ENCODE measurements around the gene FN1. TPM values are rescaled to one million over a fixed set of nuclear protein-coding genes. Genes with fewer than 3 reads are reported as not detected.
"Not testable (repeated sequence)": the region's sequence is repeated elsewhere in the genome, so short reads cannot be mapped to it uniquely, and the experiment has no call there.

FN1 gene
- total and polyA plus RNA-seq, 12 donors = 44.6 to 322 (median 110) TPM

DNA sequence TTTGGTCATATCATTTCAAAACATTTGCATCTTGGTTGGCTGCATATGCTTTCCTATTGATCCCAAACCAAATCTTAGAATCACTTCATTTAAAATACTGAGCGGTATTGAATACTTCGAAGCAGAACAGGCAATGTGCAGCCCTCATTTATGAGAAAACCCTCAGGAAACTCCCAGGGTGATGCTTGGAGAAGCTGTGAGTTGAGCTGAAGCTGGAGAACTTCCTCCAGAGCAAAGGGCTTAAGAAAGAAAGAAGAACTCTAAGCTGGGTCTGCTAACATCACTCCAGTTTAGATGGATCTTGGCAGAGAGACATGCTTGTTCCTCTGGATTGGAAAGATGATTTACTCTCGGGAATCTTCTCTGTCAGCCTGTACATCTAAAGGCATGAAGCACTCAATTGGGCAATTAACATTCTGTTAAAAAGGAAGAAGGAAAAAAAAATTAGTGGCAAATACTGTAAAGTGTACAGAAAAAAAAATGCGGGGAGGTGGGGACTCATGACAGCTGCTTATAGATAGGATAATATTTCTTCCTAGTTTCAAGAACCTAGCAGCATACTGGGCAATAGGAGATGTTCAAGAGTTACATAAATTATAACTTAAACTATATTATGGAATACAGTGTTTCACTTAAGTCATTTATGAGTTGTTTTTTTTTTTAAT, 74.5 kb downstream of the FN1 start:
- peaks cover 0 to 6% of the 10 kb centered on the region in 2 donors for H3K36me3 ChIP-seq (replicated peaks in 1 of 2)
- intact Hi-C loops (cut with DNase I) = no loop called here

DNA sequence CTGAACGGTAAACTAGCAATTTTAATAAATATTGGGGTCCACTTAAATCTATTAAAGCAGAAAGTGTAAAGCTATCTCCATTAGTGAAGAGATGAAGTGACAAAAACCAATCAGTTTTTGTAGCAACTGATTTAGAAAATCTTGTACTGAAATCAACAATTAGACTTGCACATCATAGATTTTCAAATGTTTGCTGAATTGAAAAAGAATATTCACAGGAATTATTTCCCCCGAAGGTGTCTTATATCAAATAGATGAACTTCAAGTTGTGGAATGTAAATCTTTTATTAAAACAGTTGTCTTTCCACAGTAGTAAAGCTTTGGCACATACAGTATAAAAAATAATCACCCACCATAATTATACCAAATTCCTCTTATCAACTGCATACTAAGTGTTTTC, 75.3 kb downstream of the FN1 start:
- H3K4me3 ChIP-seq = no peak overlapping the region
- H3K36me3 ChIP-seq (replicated peaks in 1 of 2) = peaks cover 0 to 6% of the 10 kb centered on the region in 2 donors
- intact Hi-C loops (cut with DNase I) = no loop called here
- DNase-seq = no peak
- H3K4me1 ChIP-seq (replicated peaks in 1 of 2) = no peaks in the 10 kb centered on the region
- TF ChIP-seq POLR2A (IDR thresholded peaks at IDR 0.05) = no peak
- TF ChIP-seq, protein P1, sequence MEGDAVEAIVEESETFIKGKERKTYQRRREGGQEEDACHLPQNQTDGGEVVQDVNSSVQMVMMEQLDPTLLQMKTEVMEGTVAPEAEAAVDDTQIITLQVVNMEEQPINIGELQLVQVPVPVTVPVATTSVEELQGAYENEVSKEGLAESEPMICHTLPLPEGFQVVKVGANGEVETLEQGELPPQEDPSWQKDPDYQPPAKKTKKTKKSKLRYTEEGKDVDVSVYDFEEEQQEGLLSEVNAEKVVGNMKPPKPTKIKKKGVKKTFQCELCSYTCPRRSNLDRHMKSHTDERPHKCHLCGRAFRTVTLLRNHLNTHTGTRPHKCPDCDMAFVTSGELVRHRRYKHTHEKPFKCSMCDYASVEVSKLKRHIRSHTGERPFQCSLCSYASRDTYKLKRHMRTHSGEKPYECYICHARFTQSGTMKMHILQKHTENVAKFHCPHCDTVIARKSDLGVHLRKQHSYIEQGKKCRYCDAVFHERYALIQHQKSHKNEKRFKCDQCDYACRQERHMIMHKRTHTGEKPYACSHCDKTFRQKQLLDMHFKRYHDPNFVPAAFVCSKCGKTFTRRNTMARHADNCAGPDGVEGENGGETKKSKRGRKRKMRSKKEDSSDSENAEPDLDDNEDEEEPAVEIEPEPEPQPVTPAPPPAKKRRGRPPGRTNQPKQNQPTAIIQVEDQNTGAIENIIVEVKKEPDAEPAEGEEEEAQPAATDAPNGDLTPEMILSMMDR (IDR thresholded peaks at IDR 0.05) = no peak
- H3K27me3 ChIP-seq = no peaks in the 10 kb centered on the region
- H3K27ac ChIP-seq = no peak overlapping the region
- 89 to 95% (median 93%) methylated on average over 2 of the region's 2 CpGs for WGBS, 4 donors
- H3K9me3 ChIP-seq (replicated peaks in 1 of 3) = no peaks in the 10 kb centered on the region

More for the DNA sequence above, 74.5 kb downstream of the FN1 start:
- no peak for DNase-seq
- H3K4me3 ChIP-seq = no peak overlapping the region
- TF ChIP-seq, protein P1 (IDR thresholded peaks at IDR 0.05) = no peak
- TF ChIP-seq POLR2A (IDR thresholded peaks at IDR 0.05) = no peak
- no peaks in the 10 kb centered on the region for H3K9me3 ChIP-seq (replicated peaks in 1 of 3)
- no peaks in the 10 kb centered on the region for H3K27me3 ChIP-seq
- H3K27ac ChIP-seq = no peak overlapping the region
- H3K4me1 ChIP-seq (replicated peaks in 1 of 2) = no peaks in the 10 kb centered on the region
- WGBS, 4 donors = 87 to 94% (median 93%) methylated on average over 4 of the region's 4 CpGs

DNA sequence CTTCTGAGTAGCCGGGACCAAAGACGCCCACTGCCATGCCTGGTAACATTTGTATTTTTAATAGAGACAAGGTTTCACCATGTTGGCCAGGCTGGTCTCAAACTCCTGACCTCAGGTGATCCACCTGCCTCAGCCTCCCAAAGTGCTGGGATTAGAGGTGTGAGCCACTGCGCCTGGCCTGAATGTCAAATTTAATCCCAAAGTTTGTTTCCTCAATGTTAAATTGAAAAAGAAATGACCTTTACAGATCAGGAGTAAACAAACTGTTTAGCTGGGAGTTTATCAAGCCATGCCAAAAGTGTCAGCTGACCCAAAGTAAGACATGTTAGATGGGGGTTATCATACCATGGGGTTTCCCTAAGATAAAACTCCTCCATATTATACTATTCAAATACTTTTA, 75.8 kb downstream of the FN1 start:
- H3K27me3 ChIP-seq; DNase-seq; H3K4me1 ChIP-seq (replicated peaks in 1 of 2); H3K9me3 ChIP-seq (replicated peaks in 1 of 3); H3K36me3 ChIP-seq (replicated peaks in 1 of 2); H3K27ac ChIP-seq; H3K4me3 ChIP-seq; intact Hi-C loops (cut with DNase I): not testable (repeated sequence)
- 95 to 99% (median 97%) methylated on average over 3 of the region's 3 CpGs for WGBS, 4 donors

DNA sequence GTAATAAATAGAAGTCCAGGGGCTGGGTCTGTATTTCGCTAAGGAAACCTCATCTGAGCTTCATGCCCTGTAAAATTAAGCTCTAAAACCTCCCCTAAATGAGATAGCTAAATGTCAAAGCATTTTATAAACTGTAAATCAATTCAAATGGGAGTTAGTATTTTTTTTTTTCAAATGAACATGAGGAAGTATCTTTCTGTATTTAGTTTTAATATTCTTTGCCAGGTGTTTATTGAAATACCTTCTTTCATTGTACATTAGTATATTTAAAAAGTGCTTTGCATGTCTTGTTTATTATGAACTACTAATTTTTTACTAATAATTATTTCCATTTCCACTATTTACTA, 76.3 kb downstream of the FN1 start:
- no peaks in the 10 kb centered on the region for H3K27me3 ChIP-seq
- TF ChIP-seq, protein P1 (IDR thresholded peaks at IDR 0.05) = no peak
- TF ChIP-seq POLR2A (IDR thresholded peaks at IDR 0.05) = no peak
- 95 to 100% (median 99%) methylated on average over 1 of the region's 1 CpG for WGBS, 4 donors
- no peak for DNase-seq
- no peaks in the 10 kb centered on the region for H3K9me3 ChIP-seq (replicated peaks in 1 of 3)
- no peaks in the 10 kb centered on the region for H3K4me1 ChIP-seq (replicated peaks in 1 of 2)
- intact Hi-C loops (cut with DNase I) = no loop called here
- H3K36me3 ChIP-seq (replicated peaks in 1 of 2) = peaks cover 0 to 6% of the 10 kb centered on the region in 2 donors
- H3K4me3 ChIP-seq = no peak overlapping the region
- H3K27ac ChIP-seq = no peak overlapping the region

DNA sequence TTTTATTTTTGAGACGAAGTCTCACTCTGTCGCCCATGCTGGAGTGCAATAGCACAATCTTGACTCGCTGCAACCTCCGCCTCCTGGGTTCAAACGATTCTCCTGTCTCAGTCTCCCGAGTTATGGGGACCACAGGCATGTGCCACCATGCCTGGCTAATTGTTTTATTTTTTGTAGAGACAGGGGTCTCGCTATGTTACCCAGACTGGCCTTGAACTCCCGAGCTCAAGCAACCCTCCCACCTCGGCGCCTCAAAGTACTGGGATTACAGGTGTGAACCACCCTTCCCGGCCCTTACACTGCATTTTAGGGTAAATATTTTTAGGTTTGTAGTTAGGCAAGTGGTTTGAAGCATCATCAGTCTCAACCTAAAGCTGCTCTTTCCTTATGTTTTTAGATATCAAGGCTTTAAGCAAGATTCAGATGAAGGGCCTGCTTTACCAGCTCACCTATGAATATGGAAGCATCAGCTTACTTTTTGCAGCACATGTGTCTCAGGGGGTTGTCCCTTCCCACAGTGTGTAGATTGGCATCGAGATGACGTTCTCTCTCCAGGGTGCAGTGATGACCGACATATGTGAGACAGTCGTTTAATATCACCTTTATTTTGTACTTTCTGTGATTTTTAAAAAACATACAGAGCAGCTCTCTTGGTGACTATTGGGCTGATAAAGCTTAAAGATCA, 76.8 kb downstream of the FN1 start:
- WGBS, 4 donors = 91 to 97% (median 94%) methylated on average over 15 of the region's 15 CpGs
- no peaks in the 10 kb centered on the region for H3K4me1 ChIP-seq (replicated peaks in 1 of 2)
- no peaks in the 10 kb centered on the region for H3K9me3 ChIP-seq (replicated peaks in 1 of 3)
- H3K4me3 ChIP-seq = no peak overlapping the region
- DNase-seq = no peak
- H3K27ac ChIP-seq = no peak overlapping the region
- H3K27me3 ChIP-seq = no peaks in the 10 kb centered on the region
- intact Hi-C loops (cut with DNase I) = no loop called here
- no peak for TF ChIP-seq POLR2A (IDR thresholded peaks at IDR 0.05)
- TF ChIP-seq, protein P1 (IDR thresholded peaks at IDR 0.05) = no peak
- H3K36me3 ChIP-seq (replicated peaks in 1 of 2) = peaks cover 0 to 6% of the 10 kb centered on the region in 2 donors
